T47D (cell line): ENCODE data around the gene ZBTB49.

Experiments used
- DNase-seq, 2 experiments: peaks; one replicate each; pipeline versions ENCODE4 v3.0.0 to v3.0.0-alpha.2; 2011 to 2012; ENCODE audit warnings: low read depth in 1 of 2, low spot score in 1 of 2
- JUND ChIP-seq: IDR thresholded peaks from 2 replicates; pipeline ENCODE4 v1.6.1; 2012; ENCODE audit warnings: low read depth
- in situ Hi-C: cut with HindIII; loops from 2 replicates; pipeline ENCODE4 v1.10.0; 2016; ENCODE audit warnings: low sequenced_read_pairs, low pct_unique_long_range_greater_than_20kb

Gene ZBTB49

DNA sequence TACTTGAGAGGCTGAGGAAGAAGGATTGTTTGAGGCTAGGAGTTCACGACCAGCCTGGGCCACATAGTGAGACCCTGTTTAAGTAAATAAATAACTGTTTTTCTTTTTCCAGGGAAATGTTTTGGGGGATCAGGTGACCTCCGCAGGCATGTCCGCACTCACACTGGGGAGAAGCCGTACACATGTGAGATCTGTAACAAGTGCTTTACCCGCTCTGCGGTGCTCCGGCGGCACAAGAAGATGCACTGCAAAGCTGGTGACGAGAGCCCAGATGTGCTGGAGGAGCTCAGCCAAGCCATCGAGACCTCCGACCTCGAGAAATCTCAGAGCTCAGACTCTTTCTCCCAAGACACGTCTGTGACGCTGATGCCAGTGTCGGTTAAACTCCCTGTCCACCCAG is 30.5 kb downstream of the ZBTB49 start:
- TF ChIP-seq JUND: no peak
- no peak for DNase-seq
- in situ Hi-C loops: no loop called here

DNA sequence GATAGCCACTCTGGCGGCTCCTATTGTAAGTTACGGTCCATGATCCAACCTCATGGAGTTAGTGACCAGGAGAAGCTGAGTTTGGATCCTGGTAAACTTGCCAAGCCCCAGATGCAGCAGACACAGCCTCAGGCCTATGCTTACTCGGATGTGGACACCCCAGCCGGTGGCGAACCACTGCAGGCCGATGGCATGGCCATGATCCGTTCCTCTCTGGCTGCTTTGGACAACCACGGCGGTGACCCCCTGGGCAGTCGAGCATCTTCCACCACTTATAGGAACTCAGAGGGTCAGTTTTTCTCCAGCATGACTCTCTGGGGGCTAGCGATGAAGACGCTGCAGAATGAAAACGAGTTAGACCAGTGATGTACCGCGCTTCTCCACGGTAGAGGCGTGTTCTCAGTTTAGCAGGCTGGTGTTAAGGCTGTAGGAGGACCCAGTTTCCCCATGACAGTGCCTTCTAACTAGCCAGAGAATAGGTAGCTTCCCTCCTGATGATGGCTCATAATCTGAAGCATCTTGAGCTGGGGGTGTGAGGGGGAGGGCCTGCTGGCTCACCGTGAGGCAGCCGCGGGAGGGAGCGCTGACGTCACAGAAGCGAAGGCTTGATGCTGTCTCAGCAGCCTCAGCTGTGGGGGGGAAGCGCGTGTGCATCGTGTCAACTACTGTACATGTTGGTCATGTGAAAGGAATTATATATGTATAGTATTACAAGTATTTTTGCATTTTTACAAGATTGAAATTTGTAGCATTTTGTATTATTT is 31.1 kb downstream of the ZBTB49 start:
- TF ChIP-seq JUND: no peak
- in situ Hi-C loops: no loop called here
- no peak for DNase-seq

DNA sequence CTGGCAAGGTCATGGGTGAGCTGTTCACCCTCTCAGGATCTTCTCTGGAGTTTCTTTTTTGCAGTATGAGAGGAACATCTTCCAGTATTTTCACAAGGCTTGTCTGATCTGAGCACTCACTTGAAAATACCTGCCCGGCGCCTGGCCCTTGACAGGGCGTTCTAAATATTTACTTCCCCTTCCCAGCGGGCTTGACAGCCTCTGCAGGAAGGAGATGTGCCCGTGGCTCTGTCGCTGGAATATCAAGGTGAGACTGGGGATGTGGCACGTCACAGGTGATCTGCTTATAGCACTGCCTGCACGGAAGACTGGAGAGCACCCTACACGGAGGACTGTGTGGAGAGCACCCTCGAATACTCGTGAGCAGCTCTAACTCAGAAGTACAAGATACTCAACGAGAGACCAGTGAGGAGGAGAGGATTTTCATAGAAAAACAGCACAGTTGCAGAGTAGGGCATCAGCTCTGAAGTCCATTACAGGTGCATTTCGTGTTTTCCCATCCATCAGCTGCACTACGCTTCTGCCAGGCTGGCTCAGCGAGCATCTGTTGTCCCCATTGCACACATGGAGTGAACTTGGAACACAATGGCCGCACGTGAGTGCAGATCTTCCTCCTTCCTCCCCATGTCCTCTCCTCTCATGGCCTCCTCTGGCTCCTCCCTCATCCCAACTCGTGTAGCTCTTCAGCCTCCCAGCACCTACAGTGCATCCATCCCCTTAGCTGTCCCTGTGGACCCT is 32.1 kb downstream of the ZBTB49 start:
- TF ChIP-seq JUND: no peak
- in situ Hi-C loops: no loop called here
- no peak for DNase-seq

DNA sequence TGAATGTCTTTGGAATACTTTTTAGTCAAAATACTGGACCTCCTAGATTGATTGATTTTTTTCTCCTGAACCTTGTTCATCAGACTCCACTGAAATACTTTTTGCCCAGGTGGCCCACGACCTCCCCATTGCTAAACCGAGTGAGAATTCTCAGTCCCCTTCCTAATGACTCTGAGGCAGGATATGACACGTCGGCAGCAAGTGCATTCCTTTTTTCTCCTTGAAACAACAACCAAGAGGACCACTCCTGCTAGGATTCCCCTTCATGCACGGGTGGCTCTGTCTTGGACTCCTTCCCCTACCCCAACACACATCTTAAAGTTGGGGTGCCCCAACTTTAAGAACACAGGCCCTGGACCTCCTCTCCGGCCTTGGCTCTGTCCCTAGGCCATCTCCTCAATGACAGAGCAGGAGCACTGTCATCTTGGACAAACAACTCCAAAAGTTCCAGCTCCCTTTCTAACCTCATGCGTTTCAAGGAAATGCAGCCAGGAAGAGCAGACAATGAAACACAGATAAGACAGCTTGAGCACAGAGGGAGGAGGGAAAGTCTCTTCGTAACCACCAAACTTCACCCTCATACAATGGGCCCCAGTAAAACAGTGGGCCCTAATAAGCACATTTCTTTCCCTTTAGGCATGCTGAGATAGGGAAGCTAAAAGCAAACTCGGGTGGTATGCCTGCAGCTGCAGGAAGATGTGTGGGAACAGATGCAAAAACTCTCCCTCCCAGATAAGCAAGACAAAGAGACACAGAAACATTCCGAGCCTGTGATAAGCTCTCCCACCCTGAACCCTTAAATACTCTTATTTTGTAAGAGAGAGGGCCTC is 33.9 kb downstream of the ZBTB49 start:
- no peak for TF ChIP-seq JUND
- no peak for DNase-seq
- in situ Hi-C loops: no loop called here

DNA sequence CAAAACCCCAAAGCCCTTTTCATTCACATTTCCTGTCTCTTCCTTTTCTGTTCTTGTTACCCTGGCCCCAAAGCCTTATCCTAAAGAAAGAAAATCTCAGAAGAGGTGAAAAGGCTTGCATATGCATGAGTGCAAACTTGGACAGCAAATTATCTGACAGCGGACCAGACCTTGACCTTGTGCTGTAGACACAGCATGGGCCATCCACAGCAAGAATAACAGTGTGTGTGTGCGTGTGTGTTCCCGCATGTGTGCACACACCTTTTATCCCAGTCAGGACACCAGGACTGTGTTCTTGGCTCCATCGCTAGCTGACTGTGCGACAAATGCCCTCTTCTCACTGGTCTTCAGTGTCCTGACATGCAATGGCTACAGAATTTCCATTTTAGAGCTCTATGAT is 35.3 kb downstream of the ZBTB49 start:
- no peak for DNase-seq
- no peak for TF ChIP-seq JUND
- in situ Hi-C loops: no loop called here

DNA sequence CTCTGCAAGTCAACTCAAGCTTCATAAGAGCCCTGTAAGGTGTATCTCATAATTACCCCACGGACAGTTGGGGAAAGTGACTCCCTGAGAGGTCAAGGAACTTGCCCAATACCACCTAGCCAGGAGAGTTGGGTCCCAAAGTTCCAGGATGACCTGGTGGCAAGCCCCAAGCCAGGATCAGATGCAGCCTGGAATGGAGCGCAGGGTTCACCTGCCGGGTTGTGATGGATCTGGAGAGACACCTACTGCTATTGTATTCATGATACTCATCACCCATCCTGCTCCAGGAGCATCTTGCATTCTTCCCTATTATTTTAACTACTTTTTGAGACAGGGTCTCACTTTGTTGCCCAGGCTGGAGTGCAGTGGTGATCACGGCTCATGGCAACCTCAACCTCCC is 36.1 kb downstream of the ZBTB49 start:
- DNase-seq: no peak
- no peak for TF ChIP-seq JUND
- in situ Hi-C loops: no loop called here

DNA sequence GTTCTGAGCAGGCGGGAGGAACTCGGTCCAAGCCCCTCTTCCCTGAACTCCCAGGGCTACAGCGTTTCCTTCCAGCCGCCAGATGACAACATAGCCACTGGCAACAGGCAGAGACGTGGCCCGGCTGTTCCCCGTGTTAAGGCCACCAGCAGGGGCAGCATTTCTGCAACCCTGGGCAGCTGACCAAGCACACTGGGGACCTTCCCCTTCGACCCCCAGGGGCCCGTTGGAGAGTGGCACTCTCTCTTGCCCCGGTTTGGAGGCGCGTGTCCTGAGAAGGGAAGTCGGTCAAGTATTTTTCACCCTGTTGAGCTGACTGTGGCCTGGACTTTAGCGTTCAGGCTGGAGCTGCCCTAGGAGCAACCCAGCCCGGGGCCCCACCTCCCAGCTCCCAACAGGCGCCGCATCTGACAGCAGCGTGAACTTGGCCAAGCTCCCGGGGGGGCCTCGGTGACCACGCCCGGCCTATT is 37.6 kb downstream of the ZBTB49 start:
- DNase-seq: peak in 1 of 2 experiments; percentile 6
- TF ChIP-seq JUND: no peak
- in situ Hi-C loops: no loop called here

DNA sequence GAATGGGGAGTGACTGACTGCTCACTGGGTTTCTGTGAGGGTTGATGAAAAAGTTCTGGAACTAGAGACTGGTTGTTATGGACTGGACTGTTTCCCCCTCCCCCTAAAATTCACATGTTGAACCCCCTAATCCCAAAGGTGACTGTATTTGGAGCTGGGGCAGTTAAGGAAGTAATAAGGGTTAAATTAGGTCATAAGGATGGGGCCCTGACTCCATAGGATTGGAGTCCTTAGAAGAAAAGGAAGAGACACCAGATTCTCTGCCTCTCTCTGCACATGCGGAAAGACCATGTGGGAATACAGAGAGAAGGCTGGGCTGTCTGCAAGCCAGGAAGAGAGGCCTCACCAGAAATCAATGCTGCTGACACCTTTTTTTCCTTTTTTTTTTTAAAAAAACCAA is 38.2 kb downstream of the ZBTB49 start:
- in situ Hi-C loops: no loop called here
- DNase-seq: no peak
- no peak for TF ChIP-seq JUND

DNA sequence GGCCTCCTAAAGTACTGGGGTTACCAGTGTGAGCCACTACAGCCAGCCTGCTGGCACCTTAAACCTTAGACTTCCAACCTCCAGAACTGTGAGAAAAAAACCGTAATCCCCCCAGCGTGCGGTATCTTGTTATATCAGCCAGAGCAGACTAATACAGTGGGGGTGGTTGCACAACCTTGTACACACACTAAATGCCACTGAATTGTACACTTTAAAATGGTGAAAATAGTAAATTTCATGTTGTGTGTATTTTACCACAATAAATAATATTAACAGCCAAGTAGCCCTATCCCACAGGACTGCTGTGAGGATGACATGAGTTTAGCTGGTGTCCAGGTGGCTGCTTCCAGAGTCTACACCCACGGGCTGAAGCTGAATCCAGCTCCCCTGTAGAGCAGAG is 38.8 kb downstream of the ZBTB49 start:
- no peak for TF ChIP-seq JUND
- DNase-seq: no peak
- in situ Hi-C loops: no loop called here

DNA sequence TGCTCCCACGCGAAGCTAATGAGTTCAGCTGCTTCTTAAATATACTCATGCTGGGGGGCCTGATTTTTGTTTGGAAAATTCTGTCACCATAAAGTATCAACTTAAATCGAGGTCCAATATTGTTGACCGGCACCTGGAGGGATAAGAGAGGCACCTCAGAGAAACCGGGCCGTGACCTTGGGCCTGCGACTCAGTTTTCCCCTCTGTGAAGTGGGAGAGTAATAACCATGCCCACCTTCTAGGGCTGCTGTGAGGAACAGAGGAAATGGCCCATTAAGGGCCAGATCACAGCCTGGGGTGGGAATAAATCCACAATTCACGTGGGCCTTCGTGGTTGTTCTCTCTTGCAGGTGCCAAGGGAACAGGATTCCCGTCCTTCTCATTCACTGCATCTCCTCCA is 39.4 kb downstream of the ZBTB49 start:
- in situ Hi-C loops: no loop called here
- no peak for DNase-seq
- TF ChIP-seq JUND: no peak

DNA sequence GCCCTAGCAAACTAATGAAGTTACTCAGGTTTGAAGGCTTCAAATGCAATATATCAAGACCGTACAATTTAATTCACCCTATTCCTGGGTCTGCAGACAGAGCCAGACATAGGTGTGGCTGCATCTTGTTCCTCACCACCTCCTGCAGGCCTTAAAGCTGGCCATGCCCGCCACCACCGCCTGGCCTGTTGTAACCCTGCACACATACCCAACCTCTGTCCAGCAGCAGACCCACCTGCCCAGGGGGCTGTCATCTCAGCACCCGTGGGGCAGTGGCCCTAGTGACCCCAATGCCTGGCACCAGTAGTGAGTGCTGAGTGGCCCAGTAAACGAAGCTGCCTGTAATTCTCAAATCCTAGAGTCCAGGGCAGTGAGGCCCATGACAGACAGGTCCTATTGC is 40.7 kb downstream of the ZBTB49 start:
- in situ Hi-C loops: no loop called here

DNA sequence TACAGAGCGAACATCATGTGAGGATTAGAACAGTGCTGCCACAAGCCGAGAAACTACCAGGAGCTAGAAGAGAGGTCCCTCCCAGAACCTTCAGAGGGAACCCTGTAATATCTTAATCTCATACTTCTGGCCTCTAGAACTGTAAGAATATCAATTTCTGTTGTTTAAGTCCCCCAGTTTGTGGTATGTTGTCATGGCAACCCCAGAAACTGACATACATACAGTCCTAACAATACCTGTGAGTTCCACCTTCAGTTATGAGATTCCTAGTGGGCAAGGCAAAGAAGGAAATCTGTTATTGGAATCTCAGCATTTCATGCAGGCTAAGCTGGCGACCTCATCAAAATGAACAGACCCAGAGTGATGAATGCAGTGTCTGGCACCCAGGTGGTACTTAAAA is 42.5 kb downstream of the ZBTB49 start:
- in situ Hi-C loops: no loop called here
- no peak for DNase-seq
- no peak for TF ChIP-seq JUND

More for the DNA sequence above, 40.7 kb downstream of the ZBTB49 start:
- TF ChIP-seq JUND: no peak
- no peak for DNase-seq
